HUES64 (cell line): ENCODE results near the gene FBXL17.
"Not testable (repeated sequence)": the region's sequence is repeated elsewhere in the genome, so short reads cannot be mapped to it uniquely, and the experiment has no call there.

Experiments
- H3K27ac ChIP-seq: 2 replicates; pipeline ENCODE4 v1.7.0; 2013; ENCODE audit warnings: low read depth, low read length, inconsistent platforms
- H3K27me3 ChIP-seq: 2 replicates; pipeline ENCODE4 v1.6.1; 2013; ENCODE audit warnings: mild to moderate bottlenecking, low read length; ENCODE audit not compliant: insufficient read depth
- H3K36me3 ChIP-seq: 2 replicates; pipeline ENCODE4 v1.6.1; 2013; ENCODE audit warnings: mild to moderate bottlenecking, low read length; ENCODE audit not compliant: insufficient read depth
- H3K4me1 ChIP-seq: 2 replicates; pipeline ENCODE4 v1.6.1; 2013; ENCODE audit warnings: mild to moderate bottlenecking, low read length, moderate library complexity; ENCODE audit not compliant: insufficient read depth
- H3K4me3 ChIP-seq: 2 replicates; pipeline ENCODE4 v1.5.1; 2013; ENCODE audit warnings: mild to moderate bottlenecking, low read length, moderate library complexity
- H3K9ac ChIP-seq: 2 replicates; pipeline ENCODE4 v1.6.1; 2013; ENCODE audit warnings: mild to moderate bottlenecking, low read depth, low read length
- H3K9me3 ChIP-seq: 2 replicates; pipeline ENCODE4 v1.6.1; 2013; ENCODE audit warnings: low read depth, low read length; ENCODE audit not compliant: insufficient read depth
- WGBS: fragments of 150-250, 120-280 bp; methylation state at CpG from one replicate; pipeline ENCODE4 v1.1.7; 2013; ENCODE audit warnings: missing lambda C conversion rate; 5-methylcytosine and 5-hydroxymethylcytosine counted together

FBXL17 gene

GRCh38 chr5:108196276-108196675 is 185.6 kb downstream of the FBXL17 start:
- Histone ChIP-seq H3K9ac (no peak overlapping the region), H3K27ac (no peak overlapping the region), H3K4me1 (peaks cover 9% of the 10 kb centered on the region; the same call in 1 of the 2 replicates), H3K4me3 (no peak overlapping the region), H3K9me3 (no peaks in the 10 kb centered on the region), H3K27me3 (no peaks in the 10 kb centered on the region), H3K36me3 (no peaks in the 10 kb centered on the region)

DNA sequence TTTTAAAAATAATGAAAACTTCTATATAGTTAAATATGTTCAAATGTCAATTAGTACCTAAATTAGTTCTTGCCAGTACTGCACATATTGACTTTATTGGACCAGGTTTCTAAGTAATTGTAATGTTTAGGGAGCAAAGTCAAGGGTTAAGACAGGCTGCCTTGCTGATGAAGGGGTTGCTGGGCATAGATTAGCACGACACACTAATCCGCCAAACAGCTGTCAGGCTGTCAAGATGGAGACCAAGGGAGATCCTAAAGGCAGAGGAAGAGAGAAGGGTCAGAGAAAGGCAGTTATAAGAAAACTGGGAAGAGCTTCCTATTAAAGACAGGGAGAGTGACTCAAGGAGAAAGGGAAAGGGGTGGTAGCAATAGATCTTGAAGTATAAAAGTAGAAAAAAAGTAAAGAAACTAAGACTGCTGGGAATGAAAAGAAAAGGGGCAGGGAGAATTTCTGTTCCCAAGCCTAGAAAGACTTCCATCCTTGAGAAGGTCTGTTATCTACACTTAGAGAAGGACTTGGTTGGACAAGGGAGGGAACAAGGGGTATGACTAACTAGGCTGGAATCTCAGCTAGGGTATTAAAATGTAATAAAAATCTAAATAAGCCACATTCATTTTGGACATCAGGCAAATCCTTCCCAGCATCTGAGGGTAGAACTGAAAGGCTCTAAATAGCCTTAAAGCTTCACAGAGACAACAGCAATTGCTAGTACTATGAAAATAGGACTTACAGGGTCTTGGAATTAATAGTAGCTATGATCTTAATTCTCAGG is 188.7 kb downstream of the FBXL17 start:
- WGBS = 88% methylated on average over 2 of the region's 2 CpGs
- Histone ChIP-seq H3K36me3 (no peaks in the 10 kb centered on the region), H3K27me3 (no peaks in the 10 kb centered on the region), H3K27ac (no peak overlapping the region), H3K9ac (no peak overlapping the region), H3K9me3 (no peaks in the 10 kb centered on the region), H3K4me1 (no peaks in the 10 kb centered on the region), H3K4me3 (no peak overlapping the region)

DNA sequence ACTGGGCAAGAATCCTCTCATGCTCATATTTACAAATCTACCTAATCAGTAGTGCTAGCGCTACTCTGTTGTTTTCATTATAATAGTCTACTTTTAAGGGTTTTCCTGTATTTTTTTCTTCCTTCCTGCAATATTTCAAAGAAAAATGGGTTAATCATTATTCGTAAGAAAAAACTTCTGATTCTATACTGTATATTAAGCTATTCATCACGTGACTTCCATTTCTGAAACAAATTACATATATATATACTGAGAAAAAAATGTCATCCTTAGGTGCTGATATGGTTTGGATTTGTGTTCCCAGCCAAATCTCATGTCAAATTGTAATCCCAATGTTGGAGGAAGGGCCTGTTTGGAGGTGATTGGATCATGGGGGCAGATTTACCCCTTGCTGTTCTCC is 197.0 kb downstream of the FBXL17 start:
- Histone ChIP-seq H3K9me3 (no peaks in the 10 kb centered on the region), H3K27ac (no peak overlapping the region), H3K9ac (no peak overlapping the region), H3K4me1 (peaks cover 11% of the 10 kb centered on the region), H3K27me3 (no peaks in the 10 kb centered on the region), H3K36me3 (no peaks in the 10 kb centered on the region), H3K4me3 (no peak overlapping the region)
- WGBS = no CpG with 5 or more reads among the region's 3 CpGs

- H3K9ac ChIP-seq = no peak overlapping the region
- H3K9me3 ChIP-seq = no peaks in the 10 kb centered on the region
- WGBS = 89% methylated on average over 7 of the region's 7 CpGs
- H3K27ac ChIP-seq = no peak overlapping the region
- H3K36me3 ChIP-seq = no peaks in the 10 kb centered on the region
- peaks cover 11% of the 10 kb centered on the region for H3K4me1 ChIP-seq
- H3K4me3 ChIP-seq = no peak overlapping the region
- H3K27me3 ChIP-seq = no peaks in the 10 kb centered on the region
Measured at GRCh38 chr5:108181975-108182374, 199.9 kb downstream of the FBXL17 start.

DNA sequence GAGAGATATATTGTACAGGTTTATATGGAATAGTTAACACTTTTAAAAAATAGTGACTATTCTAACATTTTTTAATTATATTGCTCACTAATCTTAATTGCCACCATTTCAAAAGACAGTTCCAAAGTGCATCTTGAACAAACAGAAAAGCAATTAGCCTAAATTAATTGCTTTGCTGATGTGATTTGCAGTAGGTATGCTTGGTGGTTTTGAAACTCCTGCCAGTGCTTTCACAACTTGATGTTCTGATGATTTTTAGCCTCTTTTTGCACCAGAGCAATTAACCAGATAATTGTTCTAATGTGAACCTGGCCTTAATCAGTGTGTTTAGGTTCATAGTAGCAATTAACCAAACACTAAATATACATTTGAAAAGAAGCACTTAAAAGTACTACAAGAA is 207.6 kb downstream of the FBXL17 start:
- no peaks in the 10 kb centered on the region for H3K4me1 ChIP-seq
- no peaks in the 10 kb centered on the region for H3K27me3 ChIP-seq
- H3K27ac ChIP-seq = no peak overlapping the region
- no peaks in the 10 kb centered on the region for H3K9me3 ChIP-seq
- H3K9ac ChIP-seq = no peak overlapping the region
- H3K36me3 ChIP-seq = no peaks in the 10 kb centered on the region
- H3K4me3 ChIP-seq = no peak overlapping the region

GRCh38 chr5:108171759-108172158 is 210.1 kb downstream of the FBXL17 start:
- Histone ChIP-seq H3K27me3 (no peaks in the 10 kb centered on the region), H3K9ac (no peak overlapping the region), H3K9me3 (no peaks in the 10 kb centered on the region), H3K4me3 (no peak overlapping the region), H3K4me1 (no peaks in the 10 kb centered on the region), H3K27ac (no peak overlapping the region), H3K36me3 (no peaks in the 10 kb centered on the region)
- 95% methylated on average over 6 of the region's 6 CpGs for WGBS

GRCh38 chr5:108168915-108169314 is 213.0 kb downstream of the FBXL17 start:
- WGBS = 94% methylated on average over 2 of the region's 2 CpGs
- Histone ChIP-seq H3K9ac (no peak overlapping the region), H3K4me3 (no peak overlapping the region), H3K36me3 (no peaks in the 10 kb centered on the region), H3K27me3 (no peaks in the 10 kb centered on the region), H3K9me3 (no peaks in the 10 kb centered on the region), H3K27ac (no peak overlapping the region), H3K4me1 (no peaks in the 10 kb centered on the region)

DNA sequence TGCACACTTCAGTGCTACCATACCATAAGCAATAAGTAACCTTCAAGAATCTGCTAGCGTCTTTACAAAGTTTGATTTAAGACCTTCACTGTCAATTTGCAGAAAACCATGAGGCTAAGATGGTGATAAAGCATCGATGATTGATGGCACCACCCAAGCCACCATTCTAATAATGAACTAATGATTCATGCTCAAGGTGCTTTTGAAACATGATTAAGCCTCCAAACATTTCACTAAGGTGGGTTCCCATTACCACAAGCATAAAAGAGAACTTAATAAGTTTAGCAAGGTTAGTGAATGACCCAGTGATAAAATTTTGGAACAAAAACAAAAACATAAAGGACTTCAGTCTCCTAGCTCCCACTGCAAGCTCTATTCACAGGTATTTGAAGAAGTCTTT is 214.7 kb downstream of the FBXL17 start:
- H3K4me1 ChIP-seq = no peaks in the 10 kb centered on the region
- no peaks in the 10 kb centered on the region for H3K27me3 ChIP-seq
- H3K9ac ChIP-seq = no peak overlapping the region
- WGBS = 90% methylated on average over 2 of the region's 2 CpGs
- no peak overlapping the region for H3K4me3 ChIP-seq
- H3K9me3 ChIP-seq = no peaks in the 10 kb centered on the region
- H3K27ac ChIP-seq = no peak overlapping the region
- H3K36me3 ChIP-seq = no peaks in the 10 kb centered on the region

- Histone ChIP-seq H3K27ac (no peak overlapping the region), H3K36me3 (no peaks in the 10 kb centered on the region), H3K9me3 (no peaks in the 10 kb centered on the region), H3K27me3 (no peaks in the 10 kb centered on the region), H3K4me3 (no peak overlapping the region), H3K9ac (no peak overlapping the region), H3K4me1 (no peaks in the 10 kb centered on the region)
- 100% methylated on average over 2 of the region's 2 CpGs for WGBS
Measured at GRCh38 chr5:108164574-108164973, 217.3 kb downstream of the FBXL17 start.

- H3K4me1 ChIP-seq = not testable (repeated sequence)
- no CpG with 5 or more reads among the region's 1 CpG for WGBS
Measured at GRCh38 chr5:108152854-108153253, 229.0 kb downstream of the FBXL17 start.

GRCh38 chr5:108149369-108149768 is 232.5 kb downstream of the FBXL17 start:
- H3K9me3 ChIP-seq = no peaks in the 10 kb centered on the region
- no peaks in the 10 kb centered on the region for H3K4me1 ChIP-seq
- H3K36me3 ChIP-seq = no peaks in the 10 kb centered on the region
- H3K4me3 ChIP-seq = no peak overlapping the region
- WGBS = 100% methylated on average over 1 of the region's 1 CpG
- no peak overlapping the region for H3K9ac ChIP-seq
- H3K27ac ChIP-seq = no peak overlapping the region
- no peaks in the 10 kb centered on the region for H3K27me3 ChIP-seq

More at GRCh38 chr5:108152854-108153253, 229.0 kb downstream of the FBXL17 start:
- not testable (repeated sequence) for H3K4me3 ChIP-seq, H3K9ac ChIP-seq, H3K36me3 ChIP-seq, H3K27ac ChIP-seq, H3K27me3 ChIP-seq, H3K9me3 ChIP-seq

GRCh38 chr5:108148715-108149139 is 233.2 kb downstream of the FBXL17 start:
- H3K27ac ChIP-seq = no peak overlapping the region
- no peak overlapping the region for H3K9ac ChIP-seq
- H3K4me3 ChIP-seq = no peak overlapping the region
- H3K27me3 ChIP-seq = no peaks in the 10 kb centered on the region
- no peaks in the 10 kb centered on the region for H3K36me3 ChIP-seq
- H3K9me3 ChIP-seq = no peaks in the 10 kb centered on the region
- H3K4me1 ChIP-seq = no peaks in the 10 kb centered on the region
